ENCODE measurements around the gene MRTFA.

GRCh38 chr22:40463017-40463631 lies 173.4 kb downstream of the MRTFA start:
- TF ChIP-seq E4F1 (CRISPR knock-in tag; IDR thresholded peaks at IDR 0.05; ENCODE audit: borderline replicate concordance): no peak
- TF ChIP-seq EP400 (IDR thresholded peaks at IDR 0.05): peak; percentile 25; the same call in 1 of the 2 replicates
- TF ChIP-seq CBX5 (IDR thresholded peaks at IDR 0.05; ENCODE audit: borderline replicate concordance, low read depth): no peak
- TF ChIP-seq CBX1 (IDR thresholded peaks at IDR 0.05; ENCODE audit: low read depth): no peak
- TF ChIP-seq TCF7L2 (IDR thresholded peaks at IDR 0.05; ENCODE audit: low read depth, low read length): no peak
- TF ChIP-seq BRF2 (IDR thresholded peaks at IDR 0.05; ENCODE audit: borderline replicate concordance, insufficient read depth, insufficient read length): no peak
